Measurements from ENCODE around the gene NMNAT1. TPM values are rescaled to one million over a fixed set of nuclear protein-coding genes. Genes with fewer than 3 reads are reported as not detected.

Gene NMNAT1
- total and polyA plus RNA-seq, 8 donors: 11.4 to 19.6 (median 16.6) TPM

- intact Hi-C loops (cut with DNase I): loop anchor here in 1 of 2 donors (10.0 kb wide), 1 partner anchor 89 kb away; the partner anchor contains the start of genes LZIC and NMNAT1
- DNase-seq (peak in 2 of 4 donors; percentile 35 to 41), ATAC-seq (peak; percentile 50)
- Histone ChIP-seq H3K4me3 (peak overlapping the region; percentile 70 to 98), H3K27me3 (no peaks in the 10 kb centered on the region), H3K4me1 (peaks cover 9 to 28% of the 10 kb centered on the region in 2 donors), H3K9me3 (no peaks in the 10 kb centered on the region), H3K36me3 (peaks cover 0 to 22% of the 10 kb centered on the region in 2 donors), H3K27ac (peak overlapping the region; percentile 89 to 94)
- no peak for TF ChIP-seq CTCF (IDR thresholded peaks at IDR 0.05)
Measured at GRCh38 chr1:10033359-10033845, 90.1 kb downstream of the NMNAT1 start.

Small RNAs within 50 kb of the gene (microRNA-seq; reads per million reads assigned to microRNA genes)
- 0.55 to 0.67 reads per million in 2 donors for gene MIR5697

Other genes with a start within 250 kb of the NMNAT1 start
- 100 to 1,000 TPM in 1 of 2 donors, 10 to 100 TPM in 1; 73.1 to 106 TPM for gene CLSTN1, start 119.5 kb upstream of the NMNAT1 start, total RNA-seq
- gene CLSTN1, start 119.5 kb upstream of the NMNAT1 start, polyA plus RNA-seq (ENCODE audit: insufficient read length in 6 of 6): 100 to 1,000 TPM; 102 to 120 (median 110) TPM
- gene CTNNBIP1, start 33.2 kb upstream of the NMNAT1 start, total RNA-seq: 10 to 100 TPM; 30.2 to 40.9 TPM
- gene CTNNBIP1, start 33.2 kb upstream of the NMNAT1 start, polyA plus RNA-seq (ENCODE audit: insufficient read length in 6 of 6): 10 to 100 TPM; 41.8 to 57.1 (median 53.3) TPM
- gene LZIC, start 84 bp upstream of the NMNAT1 start, total RNA-seq: 10 to 100 TPM; 26.6 to 32.0 TPM
- 10 to 100 TPM; 59.9 to 72.8 (median 70.4) TPM for gene LZIC, start 84 bp upstream of the NMNAT1 start, polyA plus RNA-seq (ENCODE audit: insufficient read length in 6 of 6)
- 1 to 10 TPM; 2.0 to 4.6 TPM for gene RBP7, start 53.8 kb downstream of the NMNAT1 start, total RNA-seq
- gene RBP7, start 53.8 kb downstream of the NMNAT1 start, polyA plus RNA-seq (ENCODE audit: insufficient read length in 6 of 6): 1 to 10 TPM in 3 of 6 donors, under 1 TPM in 3; 0.60 to 1.3 (median 1.1) TPM
- gene UBE4B, start 89.5 kb downstream of the NMNAT1 start, total RNA-seq: 10 to 100 TPM; 38.0 to 44.0 TPM
- 10 to 100 TPM; 46.4 to 54.1 (median 48.5) TPM for gene UBE4B, start 89.5 kb downstream of the NMNAT1 start, polyA plus RNA-seq (ENCODE audit: insufficient read length in 6 of 6)

Measured in left lung (tissue), 10 donors.